ENCODE data around the gene PRDM11.

DNA sequence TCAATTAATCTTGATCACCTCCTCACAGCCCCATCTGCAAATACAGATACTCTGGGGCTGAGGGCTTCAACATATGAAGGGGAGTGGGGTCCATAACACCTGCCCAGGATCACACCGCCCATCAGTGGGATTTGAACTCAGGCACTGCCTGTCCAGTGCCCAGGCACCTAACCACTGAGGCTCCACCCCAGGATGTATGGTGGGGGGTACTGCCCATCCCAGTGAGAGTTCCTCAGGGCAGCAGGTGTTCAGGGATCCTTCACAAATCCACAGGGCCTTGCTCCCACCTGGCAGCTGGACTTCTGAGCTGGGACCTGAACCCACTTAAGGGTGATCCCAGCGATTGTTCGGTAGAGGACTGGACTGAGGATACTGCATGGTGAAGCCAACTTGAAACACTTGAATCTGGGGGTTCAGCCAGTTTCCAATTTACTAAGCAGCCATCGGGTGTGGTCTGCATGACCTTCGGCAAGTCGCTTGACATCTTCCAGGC is 33.3 kb downstream of the PRDM11 start:
- TF ChIP-seq OVOL2 (CRISPR knock-in tag; IDR thresholded peaks at IDR 0.05; ENCODE audit: borderline replicate concordance) (no peak), HMGA2 (CRISPR knock-in tag; IDR thresholded peaks at IDR 0.05) (no peak), RORB (CRISPR knock-in tag; IDR thresholded peaks at IDR 0.05) (no peak), ZNF416 (CRISPR knock-in tag; IDR thresholded peaks at IDR 0.05) (no peak), SP1 (CRISPR knock-in tag; conservative IDR thresholded peaks at IDR 0.05) (no peak), FOXK1 (CRISPR knock-in tag; IDR thresholded peaks at IDR 0.05) (no peak), JUN (CRISPR knock-in tag; IDR thresholded peaks at IDR 0.05) (no peak), ZBTB21 (CRISPR knock-in tag; IDR thresholded peaks at IDR 0.05; ENCODE audit: borderline replicate concordance) (no peak), NFYB (CRISPR knock-in tag; conservative IDR thresholded peaks at IDR 0.05; ENCODE audit: low read depth) (no peak)
- TF ChIP-seq, protein P1, sequence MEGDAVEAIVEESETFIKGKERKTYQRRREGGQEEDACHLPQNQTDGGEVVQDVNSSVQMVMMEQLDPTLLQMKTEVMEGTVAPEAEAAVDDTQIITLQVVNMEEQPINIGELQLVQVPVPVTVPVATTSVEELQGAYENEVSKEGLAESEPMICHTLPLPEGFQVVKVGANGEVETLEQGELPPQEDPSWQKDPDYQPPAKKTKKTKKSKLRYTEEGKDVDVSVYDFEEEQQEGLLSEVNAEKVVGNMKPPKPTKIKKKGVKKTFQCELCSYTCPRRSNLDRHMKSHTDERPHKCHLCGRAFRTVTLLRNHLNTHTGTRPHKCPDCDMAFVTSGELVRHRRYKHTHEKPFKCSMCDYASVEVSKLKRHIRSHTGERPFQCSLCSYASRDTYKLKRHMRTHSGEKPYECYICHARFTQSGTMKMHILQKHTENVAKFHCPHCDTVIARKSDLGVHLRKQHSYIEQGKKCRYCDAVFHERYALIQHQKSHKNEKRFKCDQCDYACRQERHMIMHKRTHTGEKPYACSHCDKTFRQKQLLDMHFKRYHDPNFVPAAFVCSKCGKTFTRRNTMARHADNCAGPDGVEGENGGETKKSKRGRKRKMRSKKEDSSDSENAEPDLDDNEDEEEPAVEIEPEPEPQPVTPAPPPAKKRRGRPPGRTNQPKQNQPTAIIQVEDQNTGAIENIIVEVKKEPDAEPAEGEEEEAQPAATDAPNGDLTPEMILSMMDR (IDR thresholded peaks at IDR 0.05): no peak
- TF ChIP-seq, protein P2, sequence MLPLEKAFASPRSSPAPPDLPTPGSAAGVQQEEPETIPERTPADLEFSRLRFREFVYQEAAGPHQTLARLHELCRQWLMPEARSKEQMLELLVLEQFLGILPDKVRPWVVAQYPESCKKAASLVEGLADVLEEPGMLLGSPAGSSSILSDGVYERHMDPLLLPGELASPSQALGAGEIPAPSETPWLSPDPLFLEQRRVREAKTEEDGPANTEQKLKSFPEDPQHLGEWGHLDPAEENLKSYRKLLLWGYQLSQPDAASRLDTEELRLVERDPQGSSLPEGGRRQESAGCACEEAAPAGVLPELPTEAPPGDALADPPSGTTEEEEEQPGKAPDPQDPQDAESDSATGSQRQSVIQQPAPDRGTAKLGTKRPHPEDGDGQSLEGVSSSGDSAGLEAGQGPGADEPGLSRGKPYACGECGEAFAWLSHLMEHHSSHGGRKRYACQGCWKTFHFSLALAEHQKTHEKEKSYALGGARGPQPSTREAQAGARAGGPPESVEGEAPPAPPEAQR (CRISPR knock-in tag; IDR thresholded peaks at IDR 0.05): no peak
- TF ChIP-seq, protein P3, sequence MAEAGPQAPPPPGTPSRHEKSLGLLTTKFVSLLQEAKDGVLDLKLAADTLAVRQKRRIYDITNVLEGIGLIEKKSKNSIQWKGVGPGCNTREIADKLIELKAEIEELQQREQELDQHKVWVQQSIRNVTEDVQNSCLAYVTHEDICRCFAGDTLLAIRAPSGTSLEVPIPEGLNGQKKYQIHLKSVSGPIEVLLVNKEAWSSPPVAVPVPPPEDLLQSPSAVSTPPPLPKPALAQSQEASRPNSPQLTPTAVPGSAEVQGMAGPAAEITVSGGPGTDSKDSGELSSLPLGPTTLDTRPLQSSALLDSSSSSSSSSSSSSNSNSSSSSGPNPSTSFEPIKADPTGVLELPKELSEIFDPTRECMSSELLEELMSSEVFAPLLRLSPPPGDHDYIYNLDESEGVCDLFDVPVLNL (CRISPR knock-in tag; IDR thresholded peaks at IDR 0.05; ENCODE audit: borderline replicate concordance, low read depth): no peak
- TF ChIP-seq, protein P4, sequence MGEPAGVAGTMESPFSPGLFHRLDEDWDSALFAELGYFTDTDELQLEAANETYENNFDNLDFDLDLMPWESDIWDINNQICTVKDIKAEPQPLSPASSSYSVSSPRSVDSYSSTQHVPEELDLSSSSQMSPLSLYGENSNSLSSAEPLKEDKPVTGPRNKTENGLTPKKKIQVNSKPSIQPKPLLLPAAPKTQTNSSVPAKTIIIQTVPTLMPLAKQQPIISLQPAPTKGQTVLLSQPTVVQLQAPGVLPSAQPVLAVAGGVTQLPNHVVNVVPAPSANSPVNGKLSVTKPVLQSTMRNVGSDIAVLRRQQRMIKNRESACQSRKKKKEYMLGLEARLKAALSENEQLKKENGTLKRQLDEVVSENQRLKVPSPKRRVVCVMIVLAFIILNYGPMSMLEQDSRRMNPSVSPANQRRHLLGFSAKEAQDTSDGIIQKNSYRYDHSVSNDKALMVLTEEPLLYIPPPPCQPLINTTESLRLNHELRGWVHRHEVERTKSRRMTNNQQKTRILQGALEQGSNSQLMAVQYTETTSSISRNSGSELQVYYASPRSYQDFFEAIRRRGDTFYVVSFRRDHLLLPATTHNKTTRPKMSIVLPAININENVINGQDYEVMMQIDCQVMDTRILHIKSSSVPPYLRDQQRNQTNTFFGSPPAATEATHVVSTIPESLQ (CRISPR knock-in tag; IDR thresholded peaks at IDR 0.05): no peak
